C4-2B (cell line): Measurements from ENCODE around the gene FOSB.
"Not testable (repeated sequence)": the region's sequence is repeated elsewhere in the genome, so short reads cannot be mapped to it uniquely, and the experiment has no call there.

Experiments used
- H3K27ac ChIP-seq: fragments of 450-650 bp; 2 replicates; pipeline ENCODE4 v1.5.1; 2017
- ZFX ChIP-seq: fragments of 450-650 bp; IDR thresholded peaks from 2 replicates; pipeline ENCODE4 v1.6.1; 2017
- TF ChIP-seq, protein P1 (sequence below): fragments of 450-650 bp; conservative IDR thresholded peaks from 2 replicates; pipeline ENCODE4 v1.5.1; 2017; ENCODE audit warnings: mild to moderate bottlenecking

Gene FOSB

DNA sequence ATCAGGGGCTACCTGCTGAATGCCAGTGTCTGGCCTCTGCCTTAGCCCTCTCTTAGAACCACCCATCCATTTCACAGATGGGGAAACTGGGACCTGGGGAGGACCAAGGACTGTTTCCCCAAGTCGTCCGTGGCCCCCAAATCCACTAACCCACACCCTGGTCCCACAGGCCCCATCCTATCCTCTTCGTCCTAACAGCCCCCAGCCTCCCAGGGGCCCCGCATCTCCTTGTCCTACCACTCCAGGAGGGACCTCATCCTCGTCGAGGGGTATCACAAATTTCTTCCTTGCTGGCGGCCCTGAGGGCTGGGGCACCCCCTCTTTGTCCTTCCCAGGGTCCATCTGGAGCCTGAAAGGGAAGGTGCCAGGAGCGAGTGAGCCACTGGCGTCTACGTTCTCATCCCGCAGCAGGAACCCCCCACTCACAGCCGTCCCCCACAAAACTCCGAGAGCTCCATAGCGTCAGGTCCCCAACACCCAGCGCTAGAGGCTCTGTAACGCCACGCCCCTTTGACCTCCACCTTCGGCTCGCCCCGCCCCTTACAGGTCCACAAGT, 44.7 kb upstream of the FOSB start:
- H3K27ac ChIP-seq: peak overlapping the region; percentile 90
- TF ChIP-seq, protein P1, sequence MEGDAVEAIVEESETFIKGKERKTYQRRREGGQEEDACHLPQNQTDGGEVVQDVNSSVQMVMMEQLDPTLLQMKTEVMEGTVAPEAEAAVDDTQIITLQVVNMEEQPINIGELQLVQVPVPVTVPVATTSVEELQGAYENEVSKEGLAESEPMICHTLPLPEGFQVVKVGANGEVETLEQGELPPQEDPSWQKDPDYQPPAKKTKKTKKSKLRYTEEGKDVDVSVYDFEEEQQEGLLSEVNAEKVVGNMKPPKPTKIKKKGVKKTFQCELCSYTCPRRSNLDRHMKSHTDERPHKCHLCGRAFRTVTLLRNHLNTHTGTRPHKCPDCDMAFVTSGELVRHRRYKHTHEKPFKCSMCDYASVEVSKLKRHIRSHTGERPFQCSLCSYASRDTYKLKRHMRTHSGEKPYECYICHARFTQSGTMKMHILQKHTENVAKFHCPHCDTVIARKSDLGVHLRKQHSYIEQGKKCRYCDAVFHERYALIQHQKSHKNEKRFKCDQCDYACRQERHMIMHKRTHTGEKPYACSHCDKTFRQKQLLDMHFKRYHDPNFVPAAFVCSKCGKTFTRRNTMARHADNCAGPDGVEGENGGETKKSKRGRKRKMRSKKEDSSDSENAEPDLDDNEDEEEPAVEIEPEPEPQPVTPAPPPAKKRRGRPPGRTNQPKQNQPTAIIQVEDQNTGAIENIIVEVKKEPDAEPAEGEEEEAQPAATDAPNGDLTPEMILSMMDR: no peak
- TF ChIP-seq ZFX: no peak

DNA sequence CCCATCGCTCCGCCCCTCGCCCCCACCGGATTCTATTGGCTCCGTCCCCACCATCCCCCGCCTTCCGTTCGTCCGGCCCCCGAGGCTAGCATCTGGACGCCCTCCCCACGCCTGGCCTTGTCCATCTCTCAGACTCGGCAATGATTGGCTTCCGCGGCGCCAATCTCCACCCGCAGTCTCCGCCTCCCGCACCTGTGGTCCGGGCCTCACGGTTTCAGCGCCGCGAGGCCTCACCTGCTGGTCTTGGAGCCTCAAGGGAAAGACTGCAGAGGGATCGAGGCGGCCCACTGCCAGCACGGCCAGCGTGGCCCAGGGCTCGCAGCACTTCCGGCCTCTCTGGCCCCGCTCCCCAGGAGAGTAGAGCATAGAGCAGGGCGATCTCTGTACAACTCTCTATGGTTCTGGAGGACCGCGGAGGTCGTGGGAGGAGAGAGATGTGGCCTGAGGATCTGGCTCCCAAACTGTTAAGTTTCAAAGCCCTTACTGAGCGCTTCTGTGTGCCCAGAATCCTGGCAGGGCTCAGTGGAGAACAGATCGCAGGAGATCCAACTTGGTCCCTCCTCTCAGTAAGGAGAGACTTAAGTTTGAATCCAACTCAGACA, 44.1 kb upstream of the FOSB start, which contains the start of gene ERCC1:
Gene ERCC1, minus strand, starts transcription at position 329 of the 602 bp plus-strand sequence. CDS start 543 bp downstream, outside the sequence.
- H3K27ac ChIP-seq: peak within 1 kb of the TSS; percentile 90
- TF ChIP-seq, protein P1: no peak
- TF ChIP-seq ZFX: no peak

DNA sequence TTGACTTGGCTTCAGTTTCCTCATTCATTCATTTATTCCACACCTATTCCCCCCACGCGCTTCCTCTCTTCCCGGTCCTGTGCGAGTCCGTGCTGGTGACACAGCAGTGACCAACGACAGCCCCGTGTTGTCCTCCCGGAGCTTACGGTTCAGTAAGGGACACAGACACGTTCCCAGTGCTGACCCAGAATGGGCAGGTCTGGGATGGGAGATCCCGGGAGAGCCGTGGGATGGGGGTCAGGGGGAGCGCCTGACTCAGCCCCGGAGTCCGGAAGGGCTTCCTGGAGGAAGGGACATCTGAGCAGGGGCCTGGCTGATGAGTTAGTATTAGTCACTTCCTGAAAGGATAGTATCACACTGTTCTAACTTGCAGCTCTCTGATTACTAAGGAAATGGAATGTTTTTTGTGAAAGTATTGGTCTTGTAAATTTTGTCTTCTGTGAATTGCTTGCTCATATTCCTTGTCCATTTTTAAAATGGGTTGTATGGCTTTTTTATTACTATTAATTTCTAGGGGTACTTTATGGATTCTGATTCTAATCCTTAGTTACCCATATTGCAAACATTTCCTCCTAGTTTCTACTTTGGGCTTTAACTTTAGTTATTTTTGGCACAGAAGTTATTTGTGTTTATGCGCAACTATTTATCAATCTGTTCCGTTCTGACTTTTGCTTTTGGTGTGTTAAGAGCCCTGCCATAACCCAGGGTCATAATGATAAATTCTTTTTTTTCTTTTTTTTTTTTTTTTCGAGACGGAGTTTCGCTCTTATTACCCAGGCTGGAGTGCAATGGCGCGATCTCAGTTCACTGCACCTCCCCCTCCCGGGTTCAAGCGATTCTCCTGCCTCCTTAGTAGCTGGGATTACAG, 43.4 kb upstream of the FOSB start:
- peak overlapping the region; percentile 90 for H3K27ac ChIP-seq
- TF ChIP-seq, protein P1: no peak
- no peak for TF ChIP-seq ZFX

DNA sequence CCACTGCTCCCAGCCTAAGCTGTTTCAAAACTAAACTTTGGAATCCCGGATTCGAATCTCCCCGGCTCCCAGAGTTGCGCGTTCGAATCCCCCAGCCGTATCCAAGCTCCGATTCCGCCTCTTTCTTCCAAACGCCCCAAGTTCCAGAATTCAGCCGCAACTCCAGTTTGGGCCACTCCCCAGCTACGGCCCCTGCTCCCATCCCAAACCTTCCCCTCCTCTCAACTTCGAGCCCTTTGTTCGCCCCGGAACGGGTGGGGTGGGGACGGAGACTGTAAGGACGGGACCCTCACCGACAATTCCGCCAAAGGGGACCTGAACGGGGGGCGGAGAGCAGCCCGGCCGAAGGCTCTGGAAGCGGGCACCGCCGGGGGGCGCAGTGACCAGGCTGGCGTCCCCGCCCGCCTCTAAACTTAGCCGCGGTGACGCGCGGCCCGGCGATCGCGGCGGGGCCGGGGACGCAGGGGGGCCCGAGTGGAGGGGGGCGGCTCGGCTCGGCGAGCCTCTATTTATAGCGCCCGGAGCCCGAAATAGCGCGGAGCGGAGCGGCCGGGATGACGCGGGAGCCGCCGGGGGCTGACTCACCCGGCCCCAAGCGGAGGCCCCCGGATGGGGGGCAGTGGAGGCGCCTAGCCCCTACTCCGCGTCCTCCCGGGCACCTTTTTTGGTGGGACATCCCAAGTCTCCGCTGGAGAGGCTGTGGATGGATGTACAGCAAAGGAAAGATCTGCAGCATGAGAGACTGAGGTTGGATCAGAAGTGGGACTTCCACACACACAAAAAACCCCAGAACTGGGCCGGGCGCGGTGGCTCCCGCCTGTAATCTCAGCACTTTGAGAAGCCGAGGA, 39.2 kb upstream of the FOSB start:
- TF ChIP-seq ZFX: no peak
- TF ChIP-seq, protein P1: no peak
- H3K27ac ChIP-seq: no peak overlapping the region

DNA sequence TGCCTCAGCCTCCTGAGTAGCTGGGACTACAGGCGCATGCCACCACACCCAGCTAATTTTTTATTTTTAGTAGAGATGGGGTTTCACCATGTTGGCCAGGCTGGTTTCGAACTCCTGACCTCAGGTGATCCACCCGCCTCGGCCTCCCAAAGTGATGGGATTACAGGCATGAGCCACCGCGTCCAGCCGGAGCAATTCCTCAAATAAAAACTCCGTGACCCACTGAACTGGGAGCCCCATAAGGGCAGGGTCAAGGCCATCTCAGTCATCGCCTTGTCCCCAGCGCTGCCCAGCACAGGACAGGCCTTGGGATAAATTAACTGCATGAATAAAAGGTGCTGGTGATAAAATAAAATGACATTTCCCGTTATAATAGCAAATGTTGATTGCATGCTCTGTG, 37.9 kb upstream of the FOSB start:
- H3K27ac ChIP-seq: not testable (repeated sequence)

DNA sequence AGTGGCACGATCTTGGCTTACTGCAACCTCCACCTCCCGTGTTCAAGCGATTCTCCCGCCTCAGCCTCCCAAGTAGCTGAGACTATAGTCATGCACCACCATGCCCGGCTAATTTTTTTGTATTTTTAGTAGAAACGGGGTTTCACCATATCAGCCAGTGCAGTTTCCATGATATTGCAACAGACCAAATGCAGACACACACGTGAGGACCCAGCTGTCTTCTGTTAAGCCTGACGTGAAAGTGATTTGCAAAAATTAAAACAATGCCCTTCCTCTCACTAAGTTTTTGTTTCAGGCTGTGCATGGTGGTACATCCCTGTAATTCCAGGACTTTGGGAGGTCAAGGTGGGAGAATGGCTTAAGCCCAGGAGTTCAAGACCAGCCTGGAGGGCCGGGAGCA, 36.8 kb upstream of the FOSB start:
- H3K27ac ChIP-seq: not testable (repeated sequence)

DNA sequence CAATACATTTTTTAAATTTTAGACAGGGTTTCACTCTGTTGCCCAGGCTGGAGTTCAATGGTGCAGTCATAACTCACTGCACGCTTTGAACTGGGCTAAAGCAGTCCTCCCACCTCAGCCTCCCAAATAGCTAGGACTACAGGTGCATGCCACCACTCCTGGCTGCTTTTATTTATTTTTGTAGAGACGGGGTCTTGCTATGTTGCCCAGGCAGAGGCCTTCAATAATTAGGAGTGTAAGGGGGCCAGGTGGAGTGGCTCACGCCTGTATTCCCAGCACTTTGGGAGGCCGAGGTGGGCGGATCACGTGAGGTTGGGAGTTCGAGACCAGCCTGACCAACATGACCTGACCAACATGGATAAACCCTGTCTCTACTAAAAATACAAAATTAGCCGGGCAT, 35.3 kb upstream of the FOSB start:
- H3K27ac ChIP-seq: not testable (repeated sequence)

DNA sequence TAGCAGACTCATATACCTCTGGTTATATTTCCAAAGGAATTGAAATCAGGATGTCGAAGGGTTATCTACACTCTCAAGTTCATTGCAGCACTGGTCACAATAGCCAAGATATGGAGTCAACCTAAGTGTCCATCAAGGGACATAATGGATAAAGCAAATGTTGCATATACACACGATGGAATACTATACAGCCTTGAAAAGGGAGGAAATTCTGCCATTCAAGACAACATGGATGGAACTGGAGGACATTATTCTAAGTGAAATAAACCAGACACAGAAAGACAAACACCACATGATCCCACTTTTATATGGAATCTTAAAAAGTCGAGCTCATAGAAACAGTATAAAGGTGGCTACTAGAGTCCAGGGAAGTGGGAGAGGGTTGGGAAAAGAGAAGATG, 30.5 kb upstream of the FOSB start:
- H3K27ac ChIP-seq: no peak overlapping the region
- TF ChIP-seq, protein P1: no peak
- no peak for TF ChIP-seq ZFX
